ENCODE data around the gene A1BG. TPM values are rescaled to one million over a fixed set of nuclear protein-coding genes. Genes with fewer than 3 reads are reported as not detected.
A peak's percentile ranks its signal among the peaks of the same experiment; 100 is the strongest.

A1BG gene
- total and polyA plus RNA-seq, 2 of the 13 experiments (the other 11 are each of a cell fraction or from before 2014, with no cell fraction given), result 14.7 to 41.4 TPM

DNA sequence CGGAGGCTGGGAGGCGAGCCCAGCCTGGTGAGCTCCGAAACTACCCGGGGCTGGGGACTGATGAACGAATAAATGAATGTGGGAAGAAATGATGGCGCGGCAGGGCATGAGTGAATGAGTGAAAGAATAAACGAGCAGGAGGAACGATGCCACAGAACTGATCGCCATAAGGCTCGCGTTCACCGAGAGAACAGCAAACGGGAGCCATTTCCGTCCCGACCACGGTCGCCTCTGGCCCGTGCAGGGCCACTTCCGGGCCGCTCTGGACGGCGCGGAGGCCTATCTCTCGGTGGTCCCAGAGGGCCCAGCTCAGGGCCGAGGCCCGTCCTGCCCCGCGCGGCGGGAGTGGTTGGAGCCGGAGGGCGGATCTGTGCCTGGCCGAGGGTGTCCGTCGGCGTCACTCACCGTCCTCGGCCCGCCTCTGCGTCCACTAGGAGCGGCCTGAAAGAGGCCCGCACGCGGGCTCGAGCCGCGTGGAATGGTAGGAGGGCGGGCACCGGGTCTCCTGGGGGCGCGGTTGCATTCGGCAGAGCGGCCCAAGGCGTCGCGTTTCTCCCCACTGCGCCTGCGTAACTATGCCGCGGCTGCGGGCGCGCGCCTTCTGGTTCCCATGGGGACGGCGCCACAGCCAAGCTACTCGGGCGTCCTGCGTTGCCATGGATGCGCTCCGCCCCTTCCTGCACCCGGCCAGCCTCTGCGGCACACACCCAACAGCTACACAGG, 9.1 kb upstream of the A1BG start, which contains the start of gene ZNF497 (continued):
- no peak for TF ChIP-seq ZNF207 (IDR thresholded peaks at IDR 0.05; ENCODE audit: borderline replicate concordance)
- TF ChIP-seq, protein P1, sequence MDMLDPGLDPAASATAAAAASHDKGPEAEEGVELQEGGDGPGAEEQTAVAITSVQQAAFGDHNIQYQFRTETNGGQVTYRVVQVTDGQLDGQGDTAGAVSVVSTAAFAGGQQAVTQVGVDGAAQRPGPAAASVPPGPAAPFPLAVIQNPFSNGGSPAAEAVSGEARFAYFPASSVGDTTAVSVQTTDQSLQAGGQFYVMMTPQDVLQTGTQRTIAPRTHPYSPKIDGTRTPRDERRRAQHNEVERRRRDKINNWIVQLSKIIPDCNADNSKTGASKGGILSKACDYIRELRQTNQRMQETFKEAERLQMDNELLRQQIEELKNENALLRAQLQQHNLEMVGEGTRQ (IDR thresholded peaks at IDR 0.05; ENCODE audit: low read depth, low read length), result no peak
- TF ChIP-seq, protein P1 (CRISPR knock-in tag; IDR thresholded peaks at IDR 0.05; ENCODE audit: borderline replicate concordance), result no peak
- TF ChIP-seq HMGA1 (CRISPR knock-in tag; conservative IDR thresholded peaks at IDR 0.05), result no peak
- TF ChIP-seq IRX3 (CRISPR knock-in tag; IDR thresholded peaks at IDR 0.05; ENCODE audit: borderline replicate concordance, low read depth), result no peak; the same call in 1 of the 2 replicates
- no peak; the same call in 1 of the 2 replicates for TF ChIP-seq ZNF263 (CRISPR knock-in tag; IDR thresholded peaks at IDR 0.05)
- TF ChIP-seq SMYD3 (CRISPR knock-in tag; IDR thresholded peaks at IDR 0.05), result no peak
- TF ChIP-seq RBM22 (optimal IDR thresholded peaks at IDR 0.05; ENCODE audit: low read length), result peak; percentile 100
- TF ChIP-seq ZNF552 (CRISPR knock-in tag; IDR thresholded peaks at IDR 0.05; ENCODE audit: borderline replicate concordance), result no peak
- peak; percentile 86; the same call in 1 of the 2 replicates for TF ChIP-seq ZNF816 (CRISPR knock-in tag; IDR thresholded peaks at IDR 0.05; ENCODE audit: borderline replicate concordance)
- TF ChIP-seq, protein P2, sequence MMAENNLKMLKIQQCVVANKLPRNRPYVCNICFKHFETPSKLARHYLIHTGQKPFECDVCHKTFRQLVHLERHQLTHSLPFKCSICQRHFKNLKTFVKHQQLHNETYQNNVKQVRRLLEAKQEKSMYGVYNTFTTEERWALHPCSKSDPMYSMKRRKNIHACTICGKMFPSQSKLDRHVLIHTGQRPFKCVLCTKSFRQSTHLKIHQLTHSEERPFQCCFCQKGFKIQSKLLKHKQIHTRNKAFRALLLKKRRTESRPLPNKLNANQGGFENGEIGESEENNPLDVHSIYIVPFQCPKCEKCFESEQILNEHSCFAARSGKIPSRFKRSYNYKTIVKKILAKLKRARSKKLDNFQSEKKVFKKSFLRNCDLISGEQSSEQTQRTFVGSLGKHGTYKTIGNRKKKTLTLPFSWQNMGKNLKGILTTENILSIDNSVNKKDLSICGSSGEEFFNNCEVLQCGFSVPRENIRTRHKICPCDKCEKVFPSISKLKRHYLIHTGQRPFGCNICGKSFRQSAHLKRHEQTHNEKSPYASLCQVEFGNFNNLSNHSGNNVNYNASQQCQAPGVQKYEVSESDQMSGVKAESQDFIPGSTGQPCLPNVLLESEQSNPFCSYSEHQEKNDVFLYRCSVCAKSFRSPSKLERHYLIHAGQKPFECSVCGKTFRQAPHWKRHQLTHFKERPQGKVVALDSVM (CRISPR knock-in tag; IDR thresholded peaks at IDR 0.05), result no peak
- no peak; the same call in 1 of the 2 replicates for TF ChIP-seq SNAPC2 (CRISPR knock-in tag; IDR thresholded peaks at IDR 0.05)
- TF ChIP-seq SRSF9 (IDR thresholded peaks at IDR 0.05; ENCODE audit: borderline replicate concordance, insufficient read depth, low read depth, low read length, poor library complexity, severe bottlenecking), result no peak
- TF ChIP-seq, protein P3, sequence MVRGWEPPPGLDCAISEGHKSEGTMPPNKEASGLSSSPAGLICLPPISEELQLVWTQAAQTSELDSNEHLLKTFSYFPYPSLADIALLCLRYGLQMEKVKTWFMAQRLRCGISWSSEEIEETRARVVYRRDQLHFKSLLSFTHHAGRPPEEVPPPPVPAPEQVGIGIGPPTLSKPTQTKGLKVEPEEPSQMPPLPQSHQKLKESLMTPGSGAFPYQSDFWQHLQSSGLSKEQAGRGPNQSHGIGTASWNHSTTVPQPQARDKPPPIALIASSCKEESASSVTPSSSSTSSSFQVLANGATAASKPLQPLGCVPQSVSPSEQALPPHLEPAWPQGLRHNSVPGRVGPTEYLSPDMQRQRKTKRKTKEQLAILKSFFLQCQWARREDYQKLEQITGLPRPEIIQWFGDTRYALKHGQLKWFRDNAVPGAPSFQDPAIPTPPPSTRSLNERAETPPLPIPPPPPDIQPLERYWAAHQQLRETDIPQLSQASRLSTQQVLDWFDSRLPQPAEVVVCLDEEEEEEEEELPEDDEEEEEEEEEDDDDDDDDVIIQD (CRISPR knock-in tag; IDR thresholded peaks at IDR 0.05; ENCODE audit: low read depth), result no peak
- TF ChIP-seq ZNF235 (CRISPR knock-in tag; IDR thresholded peaks at IDR 0.05; ENCODE audit: borderline replicate concordance), result no peak
- TF ChIP-seq ZNF343 (CRISPR knock-in tag; IDR thresholded peaks at IDR 0.05), result 0 out of 2 replicates have a peak, but pooled peaks have one; percentile 38
- TF ChIP-seq HNF4G (IDR thresholded peaks at IDR 0.05; ENCODE audit: borderline replicate concordance, low read depth, low read length), result peak; percentile 30; the same call in 1 of the 2 replicates
- no peak for TF ChIP-seq HNF4G (CRISPR knock-in tag; IDR thresholded peaks at IDR 0.05; ENCODE audit: borderline replicate concordance, low read depth)
- TF ChIP-seq TRIM24 (CRISPR knock-in tag; IDR thresholded peaks at IDR 0.05), result no peak
- TF ChIP-seq, protein P4, sequence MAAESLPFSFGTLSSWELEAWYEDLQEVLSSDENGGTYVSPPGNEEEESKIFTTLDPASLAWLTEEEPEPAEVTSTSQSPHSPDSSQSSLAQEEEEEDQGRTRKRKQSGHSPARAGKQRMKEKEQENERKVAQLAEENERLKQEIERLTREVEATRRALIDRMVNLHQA (CRISPR knock-in tag; IDR thresholded peaks at IDR 0.05), result no peak
- TF ChIP-seq RXRB (CRISPR knock-in tag; IDR thresholded peaks at IDR 0.05; ENCODE audit: borderline replicate concordance), result peak; percentile 30; the same call in 1 of the 2 replicates
- TF ChIP-seq ZNF547 (CRISPR knock-in tag; IDR thresholded peaks at IDR 0.05), result no peak; the same call in none of the 2 replicates
- TF ChIP-seq ZNF329 (CRISPR knock-in tag; IDR thresholded peaks at IDR 0.05; ENCODE audit: low read depth), result no peak
- 0 out of 2 replicates have a peak, but pooled peaks have one; percentile 23 for TF ChIP-seq ZNF136 (CRISPR knock-in tag; IDR thresholded peaks at IDR 0.05; ENCODE audit: low read depth)
